ENCODE results near the gene REEP1. TPM values are rescaled to one million over a fixed set of nuclear protein-coding genes. Genes with fewer than 3 reads are reported as not detected.
A peak's percentile ranks its signal among the peaks of the same experiment; 100 is the strongest.
"Not testable (repeated sequence)": the region's sequence is repeated elsewhere in the genome, so short reads cannot be mapped to it uniquely, and the experiment has no call there.

The REEP1 gene
- total RNA-seq, 1 donor from 2014 or later, result 90.1 TPM

DNA sequence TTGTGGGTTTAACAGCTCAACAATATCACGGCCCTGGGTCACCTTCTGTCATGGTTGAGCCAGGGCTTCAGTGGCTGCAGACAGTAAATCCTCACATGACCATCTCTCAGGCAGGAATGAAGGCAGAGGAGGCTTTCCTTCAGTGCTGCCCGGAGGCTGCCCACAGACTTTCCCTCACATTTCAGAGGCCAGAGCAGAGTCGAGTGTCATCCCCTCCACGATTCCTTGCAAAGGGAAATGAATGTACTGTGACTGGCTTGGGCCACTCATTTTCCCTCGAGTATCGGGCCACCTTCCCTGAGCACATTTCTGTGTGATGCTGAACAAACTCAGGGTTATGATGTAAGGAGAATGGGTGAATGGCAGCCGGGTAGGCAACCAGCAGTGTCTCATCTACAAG, 10.0 kb upstream of the REEP1 start:
- DNase-seq (ENCODE audit: low read depth), result peak; percentile 67

DNA sequence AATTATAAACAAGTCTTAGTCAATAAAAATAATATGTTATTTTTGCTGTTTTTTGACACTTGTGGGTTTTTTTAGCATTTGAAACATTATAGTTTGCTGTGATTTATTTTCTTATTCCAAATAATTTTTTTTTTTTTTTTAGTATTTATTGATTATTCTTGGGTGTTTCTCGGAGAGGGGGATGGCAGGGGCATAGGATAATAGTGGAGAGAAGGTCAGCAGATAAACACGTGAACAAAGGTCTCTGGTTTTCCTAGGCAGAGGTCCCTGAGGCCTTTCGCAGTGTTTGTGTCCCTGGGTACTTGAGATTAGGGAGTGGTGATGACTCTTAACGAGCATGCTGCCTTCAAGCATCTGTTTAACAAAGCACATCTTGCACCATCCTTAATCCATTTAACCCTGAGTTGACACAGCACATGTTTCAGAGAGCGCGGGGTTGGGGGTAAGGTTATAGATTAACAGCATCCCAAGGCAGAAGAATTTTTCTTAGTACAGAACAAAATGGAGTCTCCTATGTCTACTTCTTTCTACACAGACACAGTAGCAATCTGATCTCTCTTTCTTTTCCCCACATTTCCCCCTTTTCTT, 8.5 kb upstream of the REEP1 start:
- DNase-seq (ENCODE audit: low read depth), result not testable (repeated sequence)

- no peak for DNase-seq (ENCODE audit: low read depth)
These were observed 7.0 kb upstream of the REEP1 start for GRCh38 chr2:86344404-86344803.

DNA sequence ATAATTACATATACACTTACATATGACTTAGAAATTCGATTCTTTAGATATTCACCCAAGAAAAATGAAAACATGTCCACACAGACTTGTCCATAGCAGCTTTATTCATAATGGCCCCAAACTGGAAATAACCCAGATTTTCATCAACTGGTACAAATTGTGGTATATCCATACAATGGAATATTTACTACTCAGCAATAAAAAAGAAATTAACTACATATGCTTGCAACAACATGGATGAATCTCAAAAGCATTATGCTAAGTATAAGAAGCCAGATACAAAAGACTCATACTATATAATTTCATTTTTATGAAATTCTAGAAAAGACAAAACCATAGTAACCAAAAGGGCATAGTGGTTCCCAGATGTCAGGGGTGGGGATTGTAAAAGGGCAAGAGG, 5.1 kb upstream of the REEP1 start:
- DNase-seq (ENCODE audit: low read depth), result no peak

- no peak for DNase-seq (ENCODE audit: low read depth)
These were observed 4.0 kb upstream of the REEP1 start for GRCh38 chr2:86341470-86341869.

- DNase-seq (ENCODE audit: low read depth), result no peak
These were observed 1.4 kb upstream of the REEP1 start for GRCh38 chr2:86338778-86339295.

GRCh38 chr2:86336675-86337243, 667 bp downstream of the REEP1 start:
- DNase-seq (ENCODE audit: low read depth), result peak; percentile 27

DNA sequence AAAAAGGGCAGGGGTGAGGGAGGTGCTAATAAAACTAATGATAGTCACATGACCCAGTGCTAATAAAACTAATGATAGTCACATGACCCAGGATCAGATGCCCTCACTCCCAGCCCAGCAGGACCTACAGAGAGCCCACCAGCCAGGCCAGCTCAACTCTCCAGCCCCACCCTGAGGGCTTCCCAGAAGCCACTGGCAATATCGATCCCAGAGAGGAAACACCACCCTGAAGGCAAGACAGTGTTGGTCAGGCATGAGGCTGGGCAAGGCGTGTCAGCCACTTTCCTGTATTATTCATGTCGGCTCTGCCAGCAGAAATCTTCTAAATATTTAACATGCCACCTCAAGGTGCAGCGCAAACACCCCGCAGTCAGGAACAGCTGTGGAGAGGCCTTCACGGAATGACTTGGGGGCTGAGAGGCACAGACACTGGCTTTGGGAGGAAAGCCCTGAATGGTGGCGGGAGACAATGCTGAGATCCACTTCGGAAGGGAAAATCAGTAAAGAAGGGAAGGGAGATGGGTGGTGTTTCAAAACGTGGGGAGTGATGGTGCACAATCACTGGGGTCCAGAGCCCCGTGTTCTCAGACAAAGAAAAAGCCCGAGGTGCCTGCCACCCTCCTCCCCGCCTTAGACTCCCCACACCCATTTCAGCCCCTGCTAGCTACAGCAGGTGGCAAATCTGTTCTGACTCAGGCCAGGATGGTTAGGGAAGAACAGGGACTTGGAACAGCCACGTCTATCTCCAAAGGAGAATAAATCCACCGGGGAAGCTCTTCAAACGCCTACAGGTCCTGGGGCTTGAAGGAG, 1.4 kb downstream of the REEP1 start:
- DNase-seq (ENCODE audit: low read depth), result peak; percentile 77

GRCh38 chr2:86333378-86333777, 4.0 kb downstream of the REEP1 start:
- DNase-seq (ENCODE audit: low read depth), result no peak

DNA sequence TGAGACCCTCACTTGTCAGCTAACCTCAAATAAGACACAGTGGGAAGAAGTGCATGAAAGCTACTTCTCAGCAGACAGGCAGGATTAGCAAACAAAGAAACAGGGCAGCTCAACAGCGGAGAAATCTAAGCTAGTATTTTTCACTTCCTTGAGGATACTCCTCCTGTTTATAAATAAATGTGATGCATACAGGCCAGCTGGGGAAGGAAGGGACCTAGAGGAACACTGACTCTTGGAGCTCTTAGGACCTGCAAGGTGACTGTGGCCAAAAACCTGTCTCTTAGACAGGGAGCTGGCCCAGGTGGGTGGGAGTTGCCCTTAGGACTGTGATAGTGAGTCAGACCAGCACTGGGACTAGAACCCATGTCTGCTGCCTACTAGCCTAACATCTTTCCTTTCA, 4.8 kb downstream of the REEP1 start:
- no peak for DNase-seq (ENCODE audit: low read depth)

DNA sequence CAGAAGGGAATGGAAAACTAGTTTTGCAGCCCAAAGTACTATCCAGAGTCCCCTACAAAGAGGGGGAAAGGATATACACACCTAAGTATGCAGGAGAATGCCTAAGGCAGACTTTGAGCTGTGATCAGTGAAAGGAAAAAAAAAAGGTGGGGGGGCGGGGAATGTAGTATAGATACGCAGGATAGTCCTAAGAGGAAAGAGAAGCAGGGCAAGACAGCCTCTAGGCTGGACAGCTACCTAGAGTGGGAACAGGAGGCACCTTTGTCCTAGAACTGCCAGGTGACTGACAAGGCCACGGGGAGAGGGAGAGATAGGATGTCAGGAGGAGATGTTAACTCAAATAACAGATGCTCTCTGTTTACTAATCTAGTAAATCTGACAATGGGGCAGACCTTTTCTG, 6.0 kb downstream of the REEP1 start:
- no peak for DNase-seq (ENCODE audit: low read depth)

- no peak for DNase-seq (ENCODE audit: low read depth)
These were observed 7.4 kb downstream of the REEP1 start for GRCh38 chr2:86330001-86330400.

DNA sequence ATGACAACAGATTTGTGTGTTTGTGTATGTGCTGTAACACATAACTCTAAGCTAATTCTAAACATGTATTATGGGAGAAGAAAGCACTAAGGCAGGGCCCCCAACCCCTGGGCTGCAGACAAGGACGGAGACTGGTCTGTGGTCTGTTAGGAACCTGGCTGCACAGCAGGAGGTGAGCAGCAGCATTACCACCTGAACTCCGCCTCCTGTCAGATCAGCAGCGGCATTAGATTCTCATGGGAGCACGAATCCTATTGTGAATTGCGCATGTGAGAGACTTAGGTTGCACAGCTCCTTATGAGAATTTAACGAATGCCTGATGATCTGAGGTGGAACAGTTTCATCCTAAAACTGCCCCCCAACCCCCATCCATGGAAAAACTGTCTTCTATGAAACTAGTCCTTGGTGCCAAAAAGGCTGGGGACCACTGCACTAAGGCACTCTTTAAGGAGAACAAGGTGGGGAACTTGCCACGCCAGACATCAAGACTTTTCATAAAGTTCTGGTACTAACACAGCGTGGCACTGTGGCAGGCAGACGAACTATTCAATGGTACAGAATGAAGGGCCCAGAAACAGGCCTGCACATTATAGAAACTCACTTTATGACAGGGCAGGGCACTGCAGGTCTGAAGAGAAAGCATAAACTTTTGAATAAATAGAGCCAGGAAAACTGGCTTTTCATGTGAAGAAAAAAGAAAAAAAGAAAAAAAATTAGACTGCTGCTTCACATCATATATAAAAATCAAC, 14.0 kb downstream of the REEP1 start:
- no peak for DNase-seq (ENCODE audit: low read depth)

DNA sequence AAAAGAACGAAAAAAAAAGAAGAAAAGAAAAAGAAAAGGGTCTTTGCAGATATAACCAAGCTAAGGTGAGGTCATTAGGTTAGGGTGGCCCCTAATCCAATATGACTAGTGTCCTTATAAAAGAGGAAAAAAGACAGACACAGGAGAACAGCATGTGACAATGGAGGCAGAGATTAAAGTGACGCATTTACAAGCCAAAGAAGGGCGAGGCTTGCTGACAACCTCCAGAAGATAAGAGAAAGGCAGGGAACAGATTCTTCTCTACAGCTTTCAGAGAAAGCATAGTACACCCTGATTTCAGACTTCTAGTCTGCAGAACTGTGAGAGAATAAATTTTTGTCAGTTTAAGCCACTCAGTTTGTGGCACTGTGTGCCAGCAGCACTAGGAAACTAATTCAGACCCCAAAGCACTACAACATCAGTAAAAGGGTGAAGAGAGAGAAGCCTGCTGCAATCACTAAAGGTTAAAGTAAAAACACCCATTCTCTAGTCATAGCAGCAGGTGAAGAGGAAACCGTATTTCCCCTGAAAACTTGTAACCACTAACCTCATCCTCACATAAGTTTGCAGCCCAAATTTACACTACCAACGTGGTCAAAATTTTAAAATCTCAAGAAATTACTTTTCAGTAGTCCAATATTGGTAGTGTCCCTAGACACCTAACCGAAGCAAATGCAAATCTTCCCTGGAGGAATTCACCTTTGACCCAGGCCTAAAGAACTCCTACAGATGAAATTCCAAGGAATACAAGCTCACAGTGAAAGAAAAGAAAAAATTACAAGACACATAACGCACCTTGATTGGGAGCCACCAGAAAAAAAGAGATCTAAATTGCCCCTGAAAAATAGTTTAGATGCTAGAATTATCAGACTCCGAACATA, 17.5 kb downstream of the REEP1 start:
- DNase-seq (ENCODE audit: low read depth), result no peak

GRCh38 chr2:86315084-86315483, 22.3 kb downstream of the REEP1 start:
- DNase-seq (ENCODE audit: low read depth), result no peak

DNA sequence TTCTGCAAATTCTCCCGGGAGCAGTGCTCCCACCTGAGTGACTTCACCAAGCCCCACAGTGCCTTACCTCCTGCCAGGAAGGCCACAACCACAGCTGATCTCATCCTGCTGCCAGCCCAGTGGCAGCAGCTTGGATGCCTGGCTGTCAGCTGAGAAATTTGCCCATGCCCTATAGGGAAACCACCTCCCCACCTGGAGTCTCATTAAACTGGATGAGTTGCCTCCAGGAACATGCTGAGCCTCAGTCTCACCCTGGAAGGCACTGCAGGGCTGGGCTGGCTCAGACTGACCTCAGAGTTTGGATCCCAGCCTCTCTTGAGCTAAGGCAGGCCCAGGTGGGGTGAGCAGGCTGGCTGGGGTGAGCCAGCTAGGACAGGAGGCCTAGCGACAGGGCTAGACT, 23.3 kb downstream of the REEP1 start:
- no peak for DNase-seq (ENCODE audit: low read depth)

DNA sequence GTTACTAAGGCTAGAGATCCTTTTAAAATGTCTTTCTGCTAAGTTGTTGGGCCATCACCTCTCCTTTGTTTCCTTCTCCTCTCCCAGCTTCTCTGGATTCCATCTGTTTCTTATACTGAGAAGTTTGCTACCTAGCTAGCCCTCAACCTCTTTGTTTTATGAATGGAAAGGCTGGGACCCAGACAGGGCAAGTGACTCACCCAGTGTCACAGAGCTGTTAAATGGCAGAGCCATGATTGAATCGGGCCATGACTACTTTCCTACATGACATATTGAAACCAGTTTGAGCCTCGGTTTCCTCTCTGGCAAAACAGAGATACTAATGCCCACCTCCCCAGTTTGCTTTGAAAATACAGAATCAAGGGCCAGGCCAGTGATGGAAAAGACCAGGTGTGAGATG, 24.1 kb downstream of the REEP1 start:
- no peak for DNase-seq (ENCODE audit: low read depth)

GRCh38 chr2:86311879-86312278, 25.5 kb downstream of the REEP1 start:
- no peak for DNase-seq (ENCODE audit: low read depth)

- no peak for DNase-seq (ENCODE audit: low read depth)
These were observed 27.5 kb downstream of the REEP1 start for GRCh38 chr2:86309966-86310365.

DNA sequence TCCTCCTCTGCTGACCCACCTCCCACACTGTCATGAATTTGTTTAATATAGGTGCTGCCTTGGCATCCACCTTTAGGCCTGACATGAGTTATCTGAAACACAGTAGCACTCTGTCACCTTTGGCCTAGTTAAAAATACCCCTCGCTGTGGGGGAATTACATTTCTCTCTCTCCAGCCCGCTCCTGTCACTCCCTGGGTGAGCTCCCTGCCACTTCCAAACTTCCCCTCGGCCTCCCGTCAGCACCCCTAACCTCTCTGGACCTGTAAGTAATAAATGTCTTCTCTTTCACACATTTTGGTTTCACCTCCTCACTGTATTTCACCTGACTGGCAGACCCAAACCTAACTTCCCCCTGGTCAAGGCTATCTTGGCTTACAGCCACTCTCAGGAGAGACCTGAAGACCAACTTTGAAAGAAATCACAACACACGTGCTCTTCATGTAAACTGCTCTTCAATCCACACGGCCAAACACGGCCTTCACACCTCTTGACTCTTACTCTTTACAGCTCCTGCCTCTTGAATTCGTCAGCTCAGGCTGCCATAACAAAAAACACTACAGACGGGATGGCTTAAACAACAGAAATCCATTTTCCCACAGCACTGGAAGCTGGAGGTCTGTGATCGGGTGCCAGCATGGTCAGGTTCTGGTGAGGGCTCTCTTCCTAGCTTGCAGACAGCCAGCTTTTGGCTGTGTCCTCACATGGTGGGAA, 28.3 kb downstream of the REEP1 start:
- no peak for DNase-seq (ENCODE audit: low read depth)

Data from myocyte (in vitro differentiated cells).